ENCODE data around the gene UBE2L3.
A peak's percentile ranks its signal among the peaks of the same experiment; 100 is the strongest.
"Not testable (repeated sequence)": the region's sequence is repeated elsewhere in the genome, so short reads cannot be mapped to it uniquely, and the experiment has no call there.

UBE2L3 gene

GRCh38 chr22:21606775-21607174 is 39.3 kb downstream of the UBE2L3 start:
- Mint-ChIP-seq H3K4me1 (ENCODE audit: low read depth) (peaks cover 32% of the 10 kb centered on the region), H3K4me3 (no peak overlapping the region), H3K27ac (peak overlapping the region; percentile 61), H3K27me3 (no peaks in the 10 kb centered on the region), H3K9me3 (no peaks in the 10 kb centered on the region), H3K36me3 (ENCODE audit: low read depth) (peaks cover 31% of the 10 kb centered on the region)

- not testable (repeated sequence) for H3K27ac Mint-ChIP-seq
Measured at GRCh38 chr22:21609556-21610157, 42.1 kb downstream of the UBE2L3 start.

GRCh38 chr22:21611210-21611977 is 43.9 kb downstream of the UBE2L3 start:
- Mint-ChIP-seq H3K36me3 (ENCODE audit: low read depth) (peaks cover 47% of the 10 kb centered on the region), H3K4me1 (ENCODE audit: low read depth) (peaks cover 31% of the 10 kb centered on the region), H3K27me3 (no peaks in the 10 kb centered on the region), H3K4me3 (no peak overlapping the region), H3K27ac (peak overlapping the region; percentile 75), H3K9me3 (no peaks in the 10 kb centered on the region)

More at GRCh38 chr22:21609556-21610157, 42.1 kb downstream of the UBE2L3 start:
- not testable (repeated sequence) for H3K4me3 Mint-ChIP-seq, H3K27me3 Mint-ChIP-seq, H3K9me3 Mint-ChIP-seq
- Mint-ChIP-seq H3K36me3 (ENCODE audit: low read depth) (peaks cover 39% of the 10 kb centered on the region), H3K4me1 (ENCODE audit: low read depth) (peaks cover 31% of the 10 kb centered on the region)

GRCh38 chr22:21612858-21613257 is 45.3 kb downstream of the UBE2L3 start:
- Mint-ChIP-seq H3K36me3 (ENCODE audit: low read depth) (peaks cover 46% of the 10 kb centered on the region), H3K27ac (no peak overlapping the region), H3K4me1 (ENCODE audit: low read depth) (peaks cover 19% of the 10 kb centered on the region), H3K9me3 (no peaks in the 10 kb centered on the region), H3K4me3 (no peak overlapping the region), H3K27me3 (no peaks in the 10 kb centered on the region)

GRCh38 chr22:21613553-21614233 is 46.2 kb downstream of the UBE2L3 start:
- Mint-ChIP-seq H3K36me3 (ENCODE audit: low read depth) (peaks cover 45% of the 10 kb centered on the region), H3K4me3 (no peak overlapping the region), H3K27me3 (no peaks in the 10 kb centered on the region), H3K4me1 (ENCODE audit: low read depth) (peaks cover 19% of the 10 kb centered on the region), H3K27ac (no peak overlapping the region), H3K9me3 (no peaks in the 10 kb centered on the region)

- Mint-ChIP-seq H3K4me1 (ENCODE audit: low read depth) (peaks cover 19% of the 10 kb centered on the region), H3K9me3 (no peaks in the 10 kb centered on the region), H3K27me3 (no peaks in the 10 kb centered on the region), H3K27ac (no peak overlapping the region), H3K4me3 (no peak overlapping the region), H3K36me3 (ENCODE audit: low read depth) (peaks cover 43% of the 10 kb centered on the region)
Measured at GRCh38 chr22:21615731-21616130, 48.2 kb downstream of the UBE2L3 start.

- H3K27ac Mint-ChIP-seq, H3K27me3 Mint-ChIP-seq, H3K9me3 Mint-ChIP-seq, H3K4me3 Mint-ChIP-seq: not testable (repeated sequence)
- Mint-ChIP-seq H3K36me3 (ENCODE audit: low read depth) (peaks cover 41% of the 10 kb centered on the region), H3K4me1 (ENCODE audit: low read depth) (peaks cover 16% of the 10 kb centered on the region)
Measured at GRCh38 chr22:21617337-21617736, 49.8 kb downstream of the UBE2L3 start.

- H3K4me1 Mint-ChIP-seq (ENCODE audit: low read depth), result peaks cover 12% of the 10 kb centered on the region
- H3K4me3 Mint-ChIP-seq, result no peak overlapping the region
- no peaks in the 10 kb centered on the region for H3K9me3 Mint-ChIP-seq
- H3K27ac Mint-ChIP-seq, result no peak overlapping the region
- no peaks in the 10 kb centered on the region for H3K27me3 Mint-ChIP-seq
- H3K36me3 Mint-ChIP-seq (ENCODE audit: low read depth), result peaks cover 18% of the 10 kb centered on the region
Measured at GRCh38 chr22:21621025-21621424, 53.5 kb downstream of the UBE2L3 start.

GRCh38 chr22:21622011-21622918 is 54.8 kb downstream of the UBE2L3 start:
- H3K4me1 Mint-ChIP-seq (ENCODE audit: low read depth), result peaks cover 22% of the 10 kb centered on the region
- no peak overlapping the region for H3K4me3 Mint-ChIP-seq
- no peak overlapping the region for H3K27ac Mint-ChIP-seq
- no peaks in the 10 kb centered on the region for H3K9me3 Mint-ChIP-seq
- H3K27me3 Mint-ChIP-seq, result no peaks in the 10 kb centered on the region
- H3K36me3 Mint-ChIP-seq (ENCODE audit: low read depth), result peaks cover 25% of the 10 kb centered on the region

GRCh38 chr22:21622919-21623647 is 55.6 kb downstream of the UBE2L3 start:
- H3K4me1 Mint-ChIP-seq (ENCODE audit: low read depth), result peaks cover 30% of the 10 kb centered on the region
- H3K36me3 Mint-ChIP-seq (ENCODE audit: low read depth), result peaks cover 28% of the 10 kb centered on the region
- H3K4me3 Mint-ChIP-seq, result no peak overlapping the region
- no peaks in the 10 kb centered on the region for H3K9me3 Mint-ChIP-seq
- H3K27me3 Mint-ChIP-seq, result no peaks in the 10 kb centered on the region
- H3K27ac Mint-ChIP-seq, result peak overlapping the region; percentile 38

GRCh38 chr22:21623648-21623970 is 56.1 kb downstream of the UBE2L3 start:
- no peak overlapping the region for H3K4me3 Mint-ChIP-seq
- no peaks in the 10 kb centered on the region for H3K9me3 Mint-ChIP-seq
- peaks cover 33% of the 10 kb centered on the region for H3K36me3 Mint-ChIP-seq (ENCODE audit: low read depth)
- H3K27ac Mint-ChIP-seq, result no peak overlapping the region
- H3K27me3 Mint-ChIP-seq, result no peaks in the 10 kb centered on the region
- peaks cover 34% of the 10 kb centered on the region for H3K4me1 Mint-ChIP-seq (ENCODE audit: low read depth)

- Mint-ChIP-seq H3K4me3 (no peak overlapping the region), H3K27me3 (no peaks in the 10 kb centered on the region), H3K4me1 (ENCODE audit: low read depth) (peaks cover 34% of the 10 kb centered on the region), H3K27ac (peak overlapping the region; percentile 70), H3K36me3 (ENCODE audit: low read depth) (peaks cover 33% of the 10 kb centered on the region), H3K9me3 (no peaks in the 10 kb centered on the region)
Measured at GRCh38 chr22:21624120-21624879, 56.8 kb downstream of the UBE2L3 start.

- Mint-ChIP-seq H3K36me3 (ENCODE audit: low read depth) (peaks cover 31% of the 10 kb centered on the region), H3K4me1 (ENCODE audit: low read depth) (peaks cover 34% of the 10 kb centered on the region), H3K27ac (peak overlapping the region; percentile 70), H3K27me3 (no peaks in the 10 kb centered on the region), H3K4me3 (peak overlapping the region; percentile 23), H3K9me3 (no peaks in the 10 kb centered on the region)
Measured at GRCh38 chr22:21624880-21625791, 57.6 kb downstream of the UBE2L3 start.

Data from stimulated activated naive CD8-positive, alpha-beta T cell treated with anti-CD3 and anti-CD28 coated beads, Interleukin-15, Interleukin-2, amounts not matched to agents 100 ng/mL and 50 ng/mL, for 24 hours (primary cell).